NCI-H2227 (cell line): ENCODE data around the gene ACP4.
A peak's percentile ranks its signal among the peaks of the same experiment; 100 is the strongest.
"Not testable (repeated sequence)": the region's sequence is repeated elsewhere in the genome, so short reads cannot be mapped to it uniquely, and the experiment has no call there.

Source experiments
- DNase-seq: peaks from one replicate; lab custom pipeline; 2025; ENCODE audit not compliant: unreplicated experiment; lab: John Stamatoyannopoulos, UW

The ACP4 gene, protein sequence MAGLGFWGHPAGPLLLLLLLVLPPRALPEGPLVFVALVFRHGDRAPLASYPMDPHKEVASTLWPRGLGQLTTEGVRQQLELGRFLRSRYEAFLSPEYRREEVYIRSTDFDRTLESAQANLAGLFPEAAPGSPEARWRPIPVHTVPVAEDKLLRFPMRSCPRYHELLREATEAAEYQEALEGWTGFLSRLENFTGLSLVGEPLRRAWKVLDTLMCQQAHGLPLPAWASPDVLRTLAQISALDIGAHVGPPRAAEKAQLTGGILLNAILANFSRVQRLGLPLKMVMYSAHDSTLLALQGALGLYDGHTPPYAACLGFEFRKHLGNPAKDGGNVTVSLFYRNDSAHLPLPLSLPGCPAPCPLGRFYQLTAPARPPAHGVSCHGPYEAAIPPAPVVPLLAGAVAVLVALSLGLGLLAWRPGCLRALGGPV

DNA sequence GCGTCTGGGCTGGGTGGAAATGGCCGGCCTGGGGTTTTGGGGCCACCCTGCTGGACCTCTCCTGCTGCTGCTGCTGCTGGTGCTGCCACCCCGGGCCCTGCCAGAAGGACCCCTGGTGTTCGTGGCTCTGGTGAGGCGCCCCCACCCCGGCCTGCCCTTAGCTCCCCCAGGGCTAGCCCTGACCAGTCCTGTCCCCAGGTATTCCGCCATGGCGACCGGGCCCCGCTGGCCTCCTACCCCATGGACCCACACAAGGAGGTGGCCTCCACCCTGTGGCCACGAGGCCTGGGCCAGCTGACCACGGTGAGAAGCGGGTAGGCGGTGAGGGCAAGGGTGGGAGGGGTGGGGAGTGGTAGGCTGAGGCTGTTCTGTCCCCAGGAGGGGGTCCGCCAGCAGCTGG is at the start of gene ACP4:
TSS of gene ACP4 (plus strand) at position 20 of the 400 bp plus-strand sequence. CDS start at position 20, 0 bp downstream.
- no peak for DNase-seq

DNA sequence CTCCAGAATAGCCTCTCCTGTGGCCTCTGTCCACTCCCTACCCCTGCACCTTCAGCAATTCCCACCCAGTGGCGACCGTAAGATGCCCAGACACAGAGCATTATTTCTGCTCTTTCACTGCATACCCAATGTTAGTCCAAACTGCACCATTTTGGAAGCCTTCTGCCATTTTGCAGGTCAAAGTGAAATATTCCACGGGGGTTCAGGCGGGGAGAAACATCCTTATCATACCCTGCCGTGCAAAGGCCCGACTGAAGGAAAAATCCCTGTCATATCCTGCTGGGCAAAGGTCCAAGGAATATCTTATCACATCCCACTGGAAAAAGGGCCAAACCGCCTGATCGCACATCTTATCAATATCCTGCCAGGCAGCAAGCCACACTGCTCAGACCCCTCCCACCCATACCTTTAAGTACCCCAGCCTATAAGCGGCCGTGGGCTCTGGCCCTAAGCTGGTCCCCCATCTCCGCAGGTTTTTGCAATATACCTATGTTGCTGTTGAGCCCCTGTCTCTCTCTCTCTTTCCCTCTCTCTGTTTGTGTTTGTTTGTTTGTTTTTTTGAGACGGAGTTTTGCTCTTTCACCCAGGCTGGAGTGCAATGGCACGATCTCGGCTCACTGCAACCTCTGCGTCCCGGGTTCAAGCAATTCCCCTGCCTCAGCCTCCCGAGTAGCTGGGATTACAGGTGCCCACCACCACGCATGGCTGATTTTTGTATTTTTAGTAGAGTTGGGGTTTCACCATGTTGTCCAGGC is 48.9 kb upstream of the ACP4 start:
- no peak for DNase-seq

DNA sequence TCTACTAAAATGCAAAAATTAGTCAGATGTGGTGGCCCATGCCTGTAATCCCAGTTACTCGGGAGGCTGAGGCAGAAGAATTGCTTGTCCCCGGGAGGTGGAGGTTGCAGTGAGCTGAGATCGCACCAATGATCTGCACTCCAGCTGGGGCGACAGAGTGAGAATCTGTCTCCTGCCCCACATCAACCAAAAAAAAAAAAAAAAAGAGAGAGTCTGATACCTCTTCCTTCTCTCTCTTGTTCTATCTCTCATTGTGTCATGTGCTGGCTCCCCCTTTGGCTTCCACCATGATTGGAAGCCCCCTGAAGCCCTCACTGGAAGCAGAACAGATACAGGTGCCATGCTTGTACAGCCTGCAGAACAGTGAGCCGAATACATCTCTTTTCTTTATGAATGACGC is 46.7 kb upstream of the ACP4 start:
- no peak for DNase-seq

DNA sequence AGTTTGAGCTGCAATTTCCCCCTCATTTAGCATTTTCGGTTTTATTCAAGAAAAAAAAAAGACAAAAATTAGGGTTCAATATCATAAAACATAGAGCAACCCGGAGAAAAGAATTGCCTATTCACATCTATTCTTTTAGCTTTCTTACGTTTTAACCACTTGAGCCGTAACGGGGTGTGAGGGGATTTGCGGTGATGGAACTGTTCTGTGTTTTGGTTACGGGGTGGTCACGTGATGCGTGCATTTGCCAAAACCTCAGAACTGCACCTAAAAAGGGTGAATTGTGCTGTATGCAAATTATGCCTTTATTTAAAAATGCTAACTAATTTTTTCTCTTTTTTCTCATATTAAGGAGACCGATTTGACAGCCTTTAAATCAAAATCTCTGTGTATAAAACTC is 45.0 kb upstream of the ACP4 start:
- no peak for DNase-seq

DNA sequence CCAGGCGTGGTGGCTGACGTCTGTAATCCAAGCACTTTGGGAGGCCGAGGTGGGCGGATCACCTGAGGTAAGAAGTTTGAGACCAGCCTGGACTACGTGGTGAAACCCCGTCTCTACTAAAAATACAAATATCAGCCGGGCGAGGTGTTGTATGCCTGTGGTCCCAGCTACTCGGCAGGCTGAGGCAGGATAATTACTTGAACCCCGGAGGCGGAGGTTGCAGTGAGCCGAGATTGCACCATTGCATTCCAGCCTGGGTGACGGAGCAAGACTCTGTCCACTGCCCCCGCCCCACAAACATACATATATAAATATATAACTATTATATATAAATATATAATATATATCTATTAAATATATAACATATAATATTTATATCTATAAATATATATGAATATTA is 43.1 kb upstream of the ACP4 start:
- not testable (repeated sequence) for DNase-seq

DNA sequence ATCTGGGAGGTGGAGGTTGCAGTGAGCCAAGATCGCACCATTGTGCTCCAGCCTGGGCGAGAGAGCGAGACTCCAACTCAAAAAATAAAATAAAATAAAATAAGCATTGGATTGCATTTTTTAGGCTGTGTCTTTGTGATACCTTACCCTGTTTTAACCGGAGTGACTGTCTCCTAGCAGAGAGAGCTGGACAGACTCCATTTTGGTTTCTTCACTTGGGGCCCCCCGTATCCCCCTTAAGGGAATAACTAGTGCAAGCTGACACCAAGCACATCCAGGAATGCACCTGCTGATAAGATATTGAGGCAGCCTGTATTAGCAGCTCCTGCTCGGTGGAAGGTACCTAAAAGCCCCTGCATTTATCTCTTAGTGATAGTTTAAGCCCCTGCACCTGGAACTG is 40.7 kb upstream of the ACP4 start:
- DNase-seq: no peak

DNA sequence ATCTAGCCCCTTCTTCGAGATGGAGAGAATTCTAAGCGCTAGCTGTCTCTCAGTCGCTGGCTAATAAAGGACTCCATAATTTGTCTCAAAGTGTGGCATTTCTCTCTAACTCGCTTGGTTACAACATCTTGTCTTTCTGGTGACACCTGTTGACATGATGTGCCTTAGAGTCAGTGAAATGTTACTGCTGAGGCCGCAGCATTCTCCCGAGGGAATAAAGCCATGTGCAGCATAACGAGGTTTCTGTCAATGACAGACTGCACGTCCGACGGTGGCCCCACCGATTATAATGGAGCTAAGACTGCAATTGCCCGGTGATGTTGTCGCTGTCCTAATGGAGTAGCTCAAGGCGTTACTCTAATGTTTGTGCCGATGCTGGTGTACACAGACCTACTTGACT is 40.2 kb upstream of the ACP4 start:
- DNase-seq: no peak

DNA sequence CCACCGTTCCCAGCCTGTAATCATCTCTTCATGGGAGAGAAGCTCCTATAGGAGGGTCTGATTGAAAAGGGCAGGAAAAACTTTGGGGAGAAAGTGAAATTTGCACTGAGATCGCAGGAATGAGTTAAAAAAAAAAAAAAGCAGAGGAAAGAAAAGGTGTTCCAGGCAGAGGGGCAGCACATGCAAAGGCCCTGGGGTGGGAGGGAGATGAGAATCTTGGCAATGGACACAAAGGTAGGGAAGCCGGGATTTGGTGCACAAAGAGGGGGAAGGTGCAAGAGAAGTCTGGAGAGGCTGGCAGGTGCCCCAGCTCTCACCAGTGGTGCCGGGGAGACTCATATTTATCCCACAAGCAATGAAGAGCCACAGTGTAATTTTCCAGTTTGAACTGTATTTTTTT is 36.3 kb upstream of the ACP4 start:
- no peak for DNase-seq

DNA sequence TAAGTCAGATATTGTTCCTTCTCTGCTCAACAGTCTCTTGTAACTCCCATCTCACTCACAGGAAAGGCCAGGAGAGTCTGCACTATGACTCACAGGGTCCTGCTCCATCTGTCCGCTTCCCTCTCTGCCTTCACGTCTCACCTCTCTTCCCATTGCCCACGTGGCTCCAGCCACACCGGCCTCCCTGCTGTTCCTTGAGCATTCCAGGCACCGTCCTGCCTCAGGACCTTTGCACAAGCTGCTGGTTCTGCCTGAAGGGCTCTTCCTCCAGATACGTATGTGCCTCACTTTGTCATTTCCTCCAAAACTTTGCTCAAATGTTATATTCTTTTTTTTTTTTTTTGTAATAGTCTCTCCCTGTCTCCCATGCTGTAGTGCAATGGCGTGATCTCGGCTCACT is 34.0 kb upstream of the ACP4 start:
- DNase-seq: not testable (repeated sequence)

DNA sequence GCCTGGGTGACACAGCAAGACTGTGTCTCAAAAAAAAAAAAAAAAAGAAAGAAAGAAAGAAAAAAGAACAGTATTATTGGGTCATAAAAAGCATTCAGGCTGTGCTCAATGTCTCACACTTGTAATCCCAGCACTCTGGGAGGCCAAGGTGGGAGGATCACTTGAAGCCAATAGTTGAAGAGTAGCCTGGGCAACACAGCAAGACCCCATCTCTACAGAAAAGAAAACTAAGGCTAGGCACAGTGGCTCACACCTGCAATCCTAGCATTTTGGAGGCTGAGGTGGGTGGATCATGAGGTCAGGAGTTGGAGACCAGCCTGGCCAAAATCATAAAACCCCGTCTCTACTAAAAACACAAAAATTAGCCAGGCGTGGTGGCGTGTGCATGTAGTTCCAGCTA is 32.6 kb upstream of the ACP4 start:
- DNase-seq: not testable (repeated sequence)

DNA sequence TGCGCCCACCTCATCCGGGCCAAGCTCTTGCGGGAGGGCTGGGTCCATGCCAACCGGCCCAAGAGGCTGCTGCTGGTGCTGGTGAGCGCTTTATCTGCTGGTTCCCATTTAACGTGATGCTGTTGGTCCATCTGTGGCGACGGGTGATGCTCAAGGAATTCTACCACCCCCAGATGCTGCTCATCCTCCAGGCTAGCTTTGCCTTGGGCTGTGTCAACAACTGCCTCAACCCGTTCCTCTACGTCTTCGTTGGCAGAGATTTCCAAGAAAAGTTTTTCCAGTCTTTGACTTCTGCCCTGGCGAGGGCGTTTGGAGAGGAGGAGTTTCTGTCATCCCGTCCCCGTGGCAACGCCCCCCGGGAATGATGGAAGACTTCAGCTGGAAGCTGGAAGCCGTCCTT is 31.1 kb upstream of the ACP4 start:
- not testable (repeated sequence) for DNase-seq

DNA sequence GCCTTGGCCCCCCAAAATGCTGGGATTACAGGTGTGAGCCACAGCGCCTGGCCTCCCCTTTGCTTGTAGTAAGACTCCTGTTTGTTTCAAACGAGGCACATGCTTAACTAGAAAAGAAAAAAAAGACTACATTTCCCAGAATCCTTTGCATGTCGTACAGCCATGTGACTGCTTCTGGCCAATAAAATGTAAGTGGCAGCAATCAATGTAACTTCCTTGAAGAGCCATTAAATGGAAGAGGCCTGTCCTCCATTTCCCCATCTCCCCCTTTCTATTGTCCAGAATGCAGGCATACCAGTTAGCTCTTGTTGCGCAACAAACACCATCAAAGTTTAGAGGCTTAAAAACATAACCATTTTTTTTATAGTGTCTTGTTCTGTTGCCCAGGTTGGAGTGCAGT is 30.3 kb upstream of the ACP4 start:
- DNase-seq: peak; percentile 32

DNA sequence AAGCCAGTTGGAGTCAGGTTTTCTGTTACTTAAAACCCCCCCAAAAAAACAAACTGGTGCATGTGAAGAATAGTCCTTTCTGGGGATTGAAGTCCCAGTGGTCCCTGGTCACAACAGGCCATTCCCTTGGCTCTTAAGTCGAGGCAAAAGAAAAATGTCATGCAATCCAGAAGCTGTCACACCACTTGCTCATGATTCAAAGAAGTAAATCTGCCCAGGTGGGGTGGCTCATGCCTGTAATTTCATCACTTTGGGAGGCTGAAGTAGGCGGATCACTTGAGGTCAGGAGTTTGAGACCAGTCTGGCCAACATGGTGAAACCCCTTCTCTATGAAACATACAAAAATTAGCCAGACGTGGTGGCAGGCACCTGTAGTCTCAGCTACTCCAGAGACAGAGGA is 28.7 kb upstream of the ACP4 start:
- not testable (repeated sequence) for DNase-seq

DNA sequence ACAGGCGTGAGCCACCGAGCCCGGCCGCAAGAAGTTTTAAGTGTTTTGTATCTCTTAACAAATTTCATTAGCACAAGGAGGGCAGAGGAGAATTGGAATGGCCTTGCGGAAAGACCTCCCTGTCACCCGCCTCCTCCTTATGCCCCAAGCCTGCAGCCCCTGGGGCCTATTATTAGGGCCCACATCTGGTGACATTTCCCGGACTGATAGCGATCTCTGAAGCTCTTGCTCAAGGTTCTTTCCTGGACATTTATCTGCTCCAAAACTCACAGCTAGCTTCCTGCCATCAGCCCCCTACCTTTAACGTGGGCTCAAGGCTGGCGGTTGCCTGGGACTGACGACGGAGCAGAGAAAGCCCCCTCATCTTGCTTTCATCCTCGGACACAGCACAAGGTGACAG is 26.7 kb upstream of the ACP4 start:
- not testable (repeated sequence) for DNase-seq

DNA sequence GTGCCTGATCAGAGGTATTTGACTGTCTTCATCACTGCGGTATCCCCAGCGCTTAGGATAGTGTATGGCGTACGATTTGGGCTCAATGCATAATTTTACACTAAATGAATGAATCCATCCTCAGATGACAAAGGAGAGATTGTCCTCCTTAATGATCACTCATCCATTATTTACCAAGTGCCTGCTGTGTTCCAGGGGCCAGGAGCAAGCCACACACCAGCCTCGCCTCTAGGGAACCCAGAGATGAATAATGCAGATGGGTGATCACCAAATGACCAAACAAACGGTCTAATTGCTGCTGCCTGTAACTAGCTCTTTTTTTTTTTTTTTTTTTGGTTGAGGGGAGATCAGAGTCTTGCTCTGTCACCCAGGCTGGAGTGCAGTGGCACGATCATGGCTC is 25.8 kb upstream of the ACP4 start:
- DNase-seq: no peak

DNA sequence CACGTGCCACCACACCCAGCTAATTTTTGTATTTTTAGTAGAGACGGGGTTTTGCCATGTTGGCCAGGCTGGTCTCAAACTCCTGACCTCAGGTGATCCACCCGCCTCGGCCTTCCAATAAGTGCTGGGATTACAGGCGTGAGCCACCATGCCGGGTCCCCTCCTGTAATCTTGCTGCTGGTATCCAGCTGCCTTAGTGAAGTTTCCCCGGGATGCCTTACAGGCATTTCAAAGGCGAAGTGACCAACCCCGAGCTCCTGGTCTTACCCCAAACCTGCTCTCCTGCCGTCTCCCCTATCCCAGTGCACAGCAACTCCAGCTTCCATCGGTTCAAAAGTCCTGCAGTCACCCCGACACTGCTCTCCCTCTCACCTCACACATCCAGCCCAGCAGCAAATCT is 23.5 kb upstream of the ACP4 start:
- DNase-seq: not testable (repeated sequence)

DNA sequence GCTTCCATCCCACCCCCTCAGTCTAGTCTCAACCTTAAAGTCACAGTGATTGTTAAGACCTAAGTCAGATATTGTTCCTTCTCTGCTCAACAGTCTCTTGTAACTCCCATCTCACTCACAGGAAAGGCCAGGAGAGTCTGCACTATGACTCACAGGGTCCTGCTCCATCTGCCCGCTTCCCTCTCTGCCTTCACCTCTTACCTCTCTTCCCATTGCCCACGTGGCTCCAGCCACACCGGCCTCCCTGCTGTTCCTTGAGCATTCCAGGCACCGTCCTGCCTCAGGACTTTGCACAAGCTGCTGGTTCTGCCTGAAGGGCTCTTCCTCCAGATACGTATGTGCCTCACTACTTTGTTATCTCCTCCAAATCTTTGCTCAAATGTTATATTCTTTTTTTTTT is 23.0 kb upstream of the ACP4 start:
- DNase-seq: not testable (repeated sequence)

DNA sequence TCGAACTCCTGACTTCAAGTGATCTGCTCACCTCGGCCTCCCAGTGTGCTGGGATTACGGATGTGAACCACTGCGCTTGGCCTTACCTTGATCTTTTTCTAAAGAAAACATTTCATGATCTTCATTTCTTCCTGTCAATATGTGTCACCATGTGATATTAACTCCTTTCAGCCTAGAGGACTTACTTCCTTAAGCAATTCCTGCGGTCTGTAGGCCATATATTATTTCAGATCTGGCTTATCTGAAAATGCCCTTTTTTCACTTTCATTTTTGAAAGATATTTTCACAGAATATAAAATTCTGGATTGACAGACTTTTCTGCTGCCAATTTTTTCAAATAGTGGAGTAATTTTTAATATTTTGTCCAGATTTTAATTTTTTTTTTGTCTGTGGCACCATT is 21.9 kb upstream of the ACP4 start:
- no peak for DNase-seq

DNA sequence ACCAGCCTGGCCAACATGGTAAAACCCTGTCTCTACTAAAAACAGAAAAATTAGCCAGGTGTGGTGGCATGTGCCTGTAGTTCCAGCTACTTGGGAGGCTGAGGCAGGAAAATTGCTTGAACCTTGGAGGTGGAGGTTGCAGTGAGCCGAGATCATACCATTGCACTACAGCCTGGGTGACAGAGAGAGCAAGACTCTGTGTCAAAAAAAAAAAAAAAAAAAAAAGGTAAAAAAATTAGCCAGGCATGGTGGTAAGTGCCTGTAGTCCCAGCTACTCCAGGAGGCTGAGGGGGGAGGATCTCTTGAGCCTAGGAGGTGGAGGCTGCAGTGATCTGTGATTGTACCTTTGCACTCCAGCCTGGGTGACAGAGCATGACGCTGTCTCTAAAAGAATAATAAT is 20.1 kb upstream of the ACP4 start, which contains the start of gene GPR32:
TSS of gene GPR32 (plus strand) at position 301 of the 400 bp plus-strand sequence. CDS start 137 bp downstream, outside the sequence.
- DNase-seq: not testable (repeated sequence)

DNA sequence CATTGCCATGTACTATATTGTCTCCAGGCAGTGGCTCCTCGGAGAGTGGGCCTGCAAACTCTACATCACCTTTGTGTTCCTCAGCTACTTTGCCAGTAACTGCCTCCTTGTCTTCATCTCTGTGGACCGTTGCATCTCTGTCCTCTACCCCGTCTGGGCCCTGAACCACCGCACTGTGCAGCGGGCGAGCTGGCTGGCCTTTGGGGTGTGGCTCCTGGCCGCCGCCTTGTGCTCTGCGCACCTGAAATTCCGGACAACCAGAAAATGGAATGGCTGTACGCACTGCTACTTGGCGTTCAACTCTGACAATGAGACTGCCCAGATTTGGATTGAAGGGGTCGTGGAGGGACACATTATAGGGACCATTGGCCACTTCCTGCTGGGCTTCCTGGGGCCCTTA is 19.3 kb upstream of the ACP4 start:
- no peak for DNase-seq

DNA sequence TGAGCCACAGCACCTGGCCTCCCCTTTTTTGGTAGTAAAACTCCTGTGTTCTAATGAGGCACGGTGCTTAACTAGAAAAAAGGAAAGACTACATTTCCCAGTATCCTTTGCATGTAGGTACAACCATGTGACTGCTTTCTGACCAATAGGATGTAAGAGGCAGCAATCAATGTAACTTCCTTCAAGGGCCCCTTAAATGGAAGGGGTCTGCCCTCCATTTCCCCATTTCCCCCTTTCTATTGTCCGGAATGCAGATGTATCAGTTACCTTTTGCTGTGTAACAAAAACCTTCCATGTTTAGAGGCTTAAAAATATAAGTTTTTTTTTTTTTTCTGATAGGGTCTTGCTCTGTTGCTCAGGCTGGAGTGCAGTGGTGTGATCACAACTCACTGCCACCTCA is 17.7 kb upstream of the ACP4 start:
- no peak for DNase-seq

DNA sequence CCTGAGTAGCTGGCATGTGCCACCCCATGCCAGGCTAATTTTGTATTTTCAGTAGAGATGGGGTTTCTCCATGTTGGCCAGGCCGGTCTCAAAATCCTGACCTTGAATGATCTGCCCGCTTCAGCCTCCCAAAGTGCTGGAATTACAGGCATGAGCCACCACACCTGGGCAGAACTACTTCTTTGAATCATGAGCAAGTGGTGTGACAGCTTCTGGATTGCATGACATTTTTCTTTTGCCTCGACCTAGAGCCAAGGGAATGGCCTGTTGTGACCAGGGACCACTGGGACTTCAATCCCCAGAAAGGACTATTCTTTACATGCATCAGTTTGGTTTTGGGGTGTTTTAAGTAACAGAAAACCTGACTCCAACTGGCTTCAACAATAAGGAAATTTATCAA is 17.3 kb upstream of the ACP4 start:
- not testable (repeated sequence) for DNase-seq
